ENCODE data around the gene NTN5. TPM values are rescaled to one million over a fixed set of nuclear protein-coding genes. Genes with fewer than 3 reads are reported as not detected.
A peak's percentile ranks its signal among the peaks of the same experiment; 100 is the strongest.
"Not testable (repeated sequence)": the region's sequence is repeated elsewhere in the genome, so short reads cannot be mapped to it uniquely, and the experiment has no call there.

The NTN5 gene
- 151 and 155 TPM in 2 replicates for total RNA-seq (2014; rRNA removed; shearing (Covaris generic))

- peak; percentile 78 to 79 for DNase-seq
- H3K27me3 ChIP-seq = no peaks in the 10 kb centered on the region
- peak within 1 kb of the TSS; percentile 65 for H3K4me3 ChIP-seq
Observed at GRCh38 chr19:48672994-48673393, at the start of gene NTN5. NTN5 (minus strand) TSS chr19:48673017; CDS start chr19:48670986, 2,031 bp downstream.

GRCh38 chr19:48722196-48722708 is 49.4 kb upstream of the NTN5 start:
- H3K27me3 ChIP-seq = no peaks in the 10 kb centered on the region
- no peaks in the 10 kb centered on the region for H3K36me3 ChIP-seq
- no peak overlapping the region for H3K27ac ChIP-seq
- peaks cover 6% of the 10 kb centered on the region for H3K4me1 ChIP-seq
- no peak for DNase-seq
- no peak overlapping the region for H3K4me3 ChIP-seq
- H3K9me3 ChIP-seq (replicated peaks) = no peaks in the 10 kb centered on the region

More at GRCh38 chr19:48672994-48673393, at the start of gene NTN5:
- H3K9me3 ChIP-seq (replicated peaks) = no peaks in the 10 kb centered on the region
- peak within 1 kb of the TSS; percentile 69 for H3K27ac ChIP-seq
- H3K36me3 ChIP-seq = peaks cover 12% of the 10 kb centered on the region
- H3K4me1 ChIP-seq = peaks cover 17% of the 10 kb centered on the region

GRCh38 chr19:48720613-48721296 is 47.9 kb upstream of the NTN5 start:
- peak; percentile 99 for DNase-seq
- H3K4me1 ChIP-seq = peaks cover 6% of the 10 kb centered on the region
- H3K9me3 ChIP-seq (replicated peaks) = no peaks in the 10 kb centered on the region
- H3K27ac ChIP-seq = peak overlapping the region; percentile 97
- H3K36me3 ChIP-seq = peaks cover 3% of the 10 kb centered on the region; the same call in 1 of the 2 replicates
- H3K4me3 ChIP-seq = peak overlapping the region; percentile 68
- H3K27me3 ChIP-seq = no peaks in the 10 kb centered on the region

- peaks cover 8% of the 10 kb centered on the region for H3K36me3 ChIP-seq
- peaks cover 3% of the 10 kb centered on the region for H3K4me1 ChIP-seq
- peak overlapping the region; percentile 97 for H3K27ac ChIP-seq
Observed at GRCh38 chr19:48720251-48720612, 47.4 kb upstream of the NTN5 start.

GRCh38 chr19:48719263-48720171 is 46.7 kb upstream of the NTN5 start, which contains the start of gene MAMSTR:
MAMSTR (minus strand) TSS chr19:48719725; CDS start chr19:48719031, 694 bp downstream.
- peaks cover 16% of the 10 kb centered on the region for H3K36me3 ChIP-seq
- peak; percentile 98 to 99 for DNase-seq
- H3K9me3 ChIP-seq (replicated peaks) = no peaks in the 10 kb centered on the region
- H3K27me3 ChIP-seq = no peaks in the 10 kb centered on the region
- H3K4me1 ChIP-seq = peaks cover under 1% of the 10 kb centered on the region; the same call in 1 of the 2 replicates
- peak within 1 kb of the TSS; percentile 68 for H3K4me3 ChIP-seq
- H3K27ac ChIP-seq = peak within 1 kb of the TSS; percentile 97

More at GRCh38 chr19:48720251-48720612, 47.4 kb upstream of the NTN5 start:
- DNase-seq = peak in 1 of 2 experiments; percentile 71
- peak overlapping the region; percentile 68 for H3K4me3 ChIP-seq
- no peaks in the 10 kb centered on the region for H3K27me3 ChIP-seq
- H3K9me3 ChIP-seq (replicated peaks) = no peaks in the 10 kb centered on the region

- Histone ChIP-seq H3K4me1 (no peaks in the 10 kb centered on the region), H3K9me3 (replicated peaks) (no peaks in the 10 kb centered on the region), H3K36me3 (peaks cover 21% of the 10 kb centered on the region), H3K27ac (peak overlapping the region; percentile 97), H3K27me3 (no peaks in the 10 kb centered on the region), H3K4me3 (peak overlapping the region; percentile 68)
- DNase-seq = peak; percentile 43 to 55
Observed at GRCh38 chr19:48718711-48719231, 46.0 kb upstream of the NTN5 start.

GRCh38 chr19:48718106-48718505 is 45.3 kb upstream of the NTN5 start:
- not testable (repeated sequence) for H3K27me3 ChIP-seq; H3K4me1 ChIP-seq; H3K27ac ChIP-seq; DNase-seq; H3K9me3 ChIP-seq (replicated peaks)
- Histone ChIP-seq H3K4me3 (peak overlapping the region; percentile 68), H3K36me3 (peaks cover 28% of the 10 kb centered on the region)

- DNase-seq = no peak
- no peak overlapping the region for H3K27ac ChIP-seq
- no peaks in the 10 kb centered on the region for H3K27me3 ChIP-seq
- no peak overlapping the region for H3K4me3 ChIP-seq
- no peaks in the 10 kb centered on the region for H3K9me3 ChIP-seq (replicated peaks)
- no peaks in the 10 kb centered on the region for H3K4me1 ChIP-seq
- H3K36me3 ChIP-seq = peaks cover 40% of the 10 kb centered on the region
Observed at GRCh38 chr19:48716562-48717291, 43.9 kb upstream of the NTN5 start.

- Histone ChIP-seq H3K27ac (no peak overlapping the region), H3K4me3 (no peak overlapping the region), H3K4me1 (no peaks in the 10 kb centered on the region)
Observed at GRCh38 chr19:48715681-48716171, 42.9 kb upstream of the NTN5 start.

GRCh38 chr19:48714759-48715675 is 42.2 kb upstream of the NTN5 start:
- no peak for DNase-seq
- Histone ChIP-seq H3K27me3 (no peaks in the 10 kb centered on the region), H3K4me1 (no peaks in the 10 kb centered on the region), H3K4me3 (no peak overlapping the region), H3K36me3 (peaks cover 40% of the 10 kb centered on the region), H3K27ac (no peak overlapping the region), H3K9me3 (replicated peaks) (no peaks in the 10 kb centered on the region)

More at GRCh38 chr19:48715681-48716171, 42.9 kb upstream of the NTN5 start:
- DNase-seq = no peak
- H3K9me3 ChIP-seq (replicated peaks) = no peaks in the 10 kb centered on the region
- peaks cover 40% of the 10 kb centered on the region for H3K36me3 ChIP-seq
- H3K27me3 ChIP-seq = no peaks in the 10 kb centered on the region

GRCh38 chr19:48713864-48714755 is 41.3 kb upstream of the NTN5 start:
- Histone ChIP-seq H3K36me3 (peaks cover 40% of the 10 kb centered on the region), H3K4me3 (no peak overlapping the region), H3K4me1 (no peaks in the 10 kb centered on the region), H3K9me3 (replicated peaks) (no peaks in the 10 kb centered on the region), H3K27me3 (no peaks in the 10 kb centered on the region), H3K27ac (no peak overlapping the region)
- peak in 1 of 2 experiments; percentile 13 for DNase-seq

GRCh38 chr19:48713041-48713863 is 40.4 kb upstream of the NTN5 start:
- Histone ChIP-seq H3K4me3 (no peak overlapping the region), H3K27ac (no peak overlapping the region), H3K4me1 (no peaks in the 10 kb centered on the region), H3K27me3 (no peaks in the 10 kb centered on the region), H3K36me3 (peaks cover 40% of the 10 kb centered on the region), H3K9me3 (replicated peaks) (no peaks in the 10 kb centered on the region)
- no peak for DNase-seq
